ENCODE results near the gene ABCA10.

- TF ChIP-seq POLR2A (IDR thresholded peaks at IDR 0.05) (no peak), CTCF (IDR thresholded peaks at IDR 0.05) (no peak)
Observed at GRCh38 chr17:69143683-69144231, 84.9 kb downstream of the ABCA10 start.
